Fibroblast of skin of left biceps (primary cell): ENCODE data around the gene MSANTD1.

ENCODE experiments used
- DNase-seq, 2 experiments: peaks; one replicate each; pipeline ENCODE4 v3.0.0-alpha.2; 2013; ENCODE audit warnings: low read depth in 2 of 2

The MSANTD1 gene

GRCh38 chr4:3215733-3216132 is 33.2 kb upstream of the MSANTD1 start:
- DNase-seq, result no peak

DNA sequence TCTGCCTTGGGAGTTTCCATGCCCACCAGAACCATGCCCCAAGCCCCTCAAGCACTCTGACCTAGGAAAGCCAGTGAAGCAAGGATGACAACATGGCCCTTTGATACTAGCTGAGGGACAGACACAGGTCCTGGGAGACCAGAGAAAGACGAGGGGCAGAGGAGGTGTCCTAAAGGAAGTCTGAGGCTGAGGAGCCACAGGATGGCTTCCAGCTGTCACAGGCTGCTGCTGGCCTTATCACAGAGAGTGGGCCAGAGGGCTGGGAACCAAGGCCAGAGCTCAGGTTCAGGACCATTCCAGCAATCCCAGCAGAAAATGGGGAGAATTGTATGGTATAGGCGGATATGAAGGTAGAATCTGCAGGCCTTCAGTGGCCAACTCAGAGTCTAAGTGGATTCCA is 31.7 kb upstream of the MSANTD1 start:
- DNase-seq, result no peak

DNA sequence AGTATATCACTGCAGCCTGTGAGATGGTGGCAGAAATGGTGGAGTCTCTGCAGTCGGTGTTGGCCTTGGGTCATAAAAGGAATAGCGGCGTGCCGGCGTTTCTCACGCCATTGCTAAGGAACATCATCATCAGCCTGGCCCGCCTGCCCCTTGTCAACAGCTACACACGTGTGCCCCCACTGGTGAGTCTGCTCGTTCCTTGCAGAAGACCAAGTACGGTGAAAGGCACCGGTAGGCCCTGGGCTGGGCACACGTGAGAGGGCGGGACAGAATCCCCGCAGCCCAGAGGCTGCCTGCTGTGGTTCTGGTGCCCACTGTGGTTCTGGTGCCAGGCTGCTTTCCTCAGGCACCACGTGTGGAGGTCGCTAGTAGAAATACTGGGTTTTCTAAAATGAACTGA is 31.2 kb upstream of the MSANTD1 start:
- DNase-seq, result no peak

DNA sequence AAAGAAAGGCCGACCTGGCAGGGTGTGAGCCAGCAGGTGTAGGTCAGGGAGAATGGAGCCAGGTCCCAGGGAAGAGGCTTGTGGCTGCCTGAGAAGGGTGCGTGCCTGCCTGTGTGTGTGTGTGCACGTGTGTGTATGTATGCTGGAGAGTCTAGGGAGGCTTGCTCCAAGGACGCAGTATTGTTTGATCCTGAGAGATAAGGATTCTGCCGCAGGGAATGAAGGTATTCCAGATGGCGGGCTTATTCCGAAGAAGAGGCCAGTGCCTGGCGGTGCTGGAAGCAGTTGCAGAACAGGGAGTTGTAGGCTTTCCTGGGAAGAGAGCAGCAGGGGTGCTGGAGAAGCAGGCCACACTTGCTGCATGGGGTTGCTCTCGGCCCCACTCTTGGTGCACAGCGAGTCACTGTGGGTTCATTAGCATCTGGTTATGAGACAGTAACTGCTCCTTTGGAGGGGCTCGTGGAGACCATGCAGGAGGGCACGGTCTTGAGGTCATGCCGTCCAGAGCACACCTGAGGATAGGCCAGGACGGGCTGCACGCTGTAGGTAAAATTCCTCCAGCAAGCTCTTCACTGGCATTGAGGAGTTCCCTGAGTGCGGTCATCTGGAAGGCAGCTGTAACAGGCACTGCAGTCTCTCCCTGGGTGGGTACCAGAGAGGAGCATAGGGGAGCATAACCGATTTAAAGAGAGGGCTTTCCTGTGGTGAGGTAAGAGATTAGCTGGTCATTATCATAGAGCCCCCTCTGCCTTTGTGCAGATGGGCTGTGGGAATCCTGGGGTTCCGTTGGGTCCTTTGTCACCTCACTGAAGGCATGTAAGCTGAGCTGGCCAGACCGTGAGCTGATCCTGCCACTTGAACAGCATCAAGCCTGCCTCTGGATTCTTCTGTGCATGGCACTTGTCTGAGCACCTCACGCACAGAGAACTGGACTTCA is 29.9 kb upstream of the MSANTD1 start:
- no peak for DNase-seq

- no peak for DNase-seq
These were observed 29.0 kb upstream of the MSANTD1 start for GRCh38 chr4:3219761-3220475.

GRCh38 chr4:3220476-3221183 is 28.3 kb upstream of the MSANTD1 start:
- DNase-seq, result no peak

GRCh38 chr4:3221184-3221494 is 27.8 kb upstream of the MSANTD1 start:
- DNase-seq, result no peak

DNA sequence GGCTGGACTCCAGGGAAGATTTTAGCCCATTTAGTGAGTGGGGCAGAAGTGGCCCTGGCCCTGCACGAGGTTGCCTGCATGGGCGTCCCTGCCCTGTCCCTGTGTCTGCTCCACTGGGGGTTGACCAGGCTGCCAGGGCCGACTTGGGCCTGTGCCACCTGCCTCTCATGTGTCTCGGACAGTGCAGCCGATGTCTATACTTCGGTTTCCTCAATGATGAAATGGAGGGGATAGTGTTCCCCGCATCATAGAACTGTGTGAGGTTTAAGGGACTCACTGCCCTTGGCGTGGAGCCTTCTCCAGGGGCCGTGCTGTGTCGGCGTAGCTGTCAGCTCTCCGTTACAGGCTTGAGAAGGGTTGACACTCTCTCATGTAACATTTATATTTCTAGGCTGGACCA is 27.0 kb upstream of the MSANTD1 start:
- no peak for DNase-seq

DNA sequence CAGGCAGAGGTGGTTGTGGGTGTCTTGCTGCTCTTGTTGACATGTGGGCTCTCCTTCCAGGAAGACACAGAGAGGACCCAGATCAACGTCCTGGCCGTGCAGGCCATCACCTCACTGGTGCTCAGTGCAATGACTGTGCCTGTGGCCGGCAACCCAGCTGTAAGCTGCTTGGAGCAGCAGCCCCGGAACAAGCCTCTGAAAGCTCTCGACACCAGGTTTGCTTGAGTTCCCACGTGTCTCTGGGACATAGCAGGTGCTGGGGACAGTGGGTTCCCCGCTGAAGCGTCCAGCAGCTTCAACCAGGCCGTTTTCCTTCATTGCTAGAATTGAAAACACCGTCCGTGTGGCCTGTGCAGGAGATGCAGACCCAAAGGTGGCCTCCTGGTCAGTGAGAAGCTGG is 25.6 kb upstream of the MSANTD1 start:
- DNase-seq, result no peak

DNA sequence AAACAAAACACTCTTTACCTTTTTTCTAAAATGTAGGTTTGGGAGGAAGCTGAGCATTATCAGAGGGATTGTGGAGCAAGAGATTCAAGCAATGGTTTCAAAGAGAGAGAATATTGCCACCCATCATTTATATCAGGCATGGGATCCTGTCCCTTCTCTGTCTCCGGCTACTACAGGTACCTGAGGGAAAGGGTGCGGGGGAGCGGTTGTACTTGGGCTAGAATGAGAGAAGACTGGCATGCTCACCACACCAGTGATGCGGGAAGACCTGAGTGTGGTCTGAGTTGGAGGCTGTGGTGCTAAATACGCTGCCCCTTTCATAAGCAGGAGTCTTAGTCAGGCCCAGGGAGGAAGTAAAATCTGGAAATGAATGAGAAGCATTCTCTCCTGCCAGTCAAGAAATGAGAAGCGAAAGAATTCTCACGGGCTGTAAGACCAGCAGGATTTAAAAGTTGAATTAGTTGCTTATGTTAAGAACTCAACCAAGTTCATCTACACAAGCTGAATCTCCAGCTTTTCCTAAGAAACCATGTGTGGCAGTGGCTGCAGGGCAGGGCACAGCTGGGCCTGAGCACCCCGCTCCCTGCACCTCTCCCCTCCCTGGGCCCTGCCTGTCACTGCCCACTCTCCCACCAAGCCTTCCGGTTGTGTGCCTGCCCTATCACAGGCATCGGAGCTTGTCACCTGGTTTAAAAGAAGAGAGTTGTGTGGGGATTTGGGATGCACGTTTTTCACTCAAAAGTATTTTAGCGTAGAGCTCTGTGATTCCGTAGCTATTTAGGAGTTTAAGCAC is 24.8 kb upstream of the MSANTD1 start:
- no peak for DNase-seq

DNA sequence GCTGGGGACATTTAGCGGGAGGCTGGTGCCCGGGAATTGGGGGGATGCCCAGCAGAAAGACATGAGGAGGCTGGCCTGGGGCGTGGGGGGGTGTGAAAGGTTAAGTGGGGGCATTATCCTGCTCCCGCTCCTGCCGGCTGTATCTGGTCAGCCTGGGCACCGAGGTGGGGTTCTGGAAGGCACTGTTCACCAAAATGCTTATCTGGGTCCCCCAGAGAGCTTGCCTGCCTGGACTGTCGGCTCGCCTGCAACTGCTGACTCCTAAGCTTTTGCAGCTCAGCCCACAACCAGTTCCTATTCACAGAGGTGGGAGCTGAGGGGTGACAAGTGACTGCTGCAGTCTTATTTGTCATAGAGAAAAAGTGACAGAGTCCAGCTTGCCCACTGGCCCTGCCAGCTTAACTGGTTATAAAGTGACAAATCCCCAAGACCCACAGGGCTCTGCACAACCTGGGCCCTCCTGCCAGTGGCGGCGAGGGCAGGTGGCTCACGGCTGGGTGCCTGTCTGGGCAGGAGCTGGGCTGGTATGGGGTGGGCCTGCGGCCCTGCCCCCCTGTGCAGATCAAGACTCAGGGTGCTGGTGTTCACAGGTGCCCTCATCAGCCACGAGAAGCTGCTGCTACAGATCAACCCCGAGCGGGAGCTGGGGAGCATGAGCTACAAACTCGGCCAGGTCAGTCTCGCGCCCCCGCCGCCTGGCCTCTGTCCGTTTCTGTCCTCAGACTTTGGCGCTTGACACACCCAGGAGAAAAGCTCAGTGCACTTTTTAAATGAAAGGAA is 23.7 kb upstream of the MSANTD1 start:
- DNase-seq, result no peak

DNA sequence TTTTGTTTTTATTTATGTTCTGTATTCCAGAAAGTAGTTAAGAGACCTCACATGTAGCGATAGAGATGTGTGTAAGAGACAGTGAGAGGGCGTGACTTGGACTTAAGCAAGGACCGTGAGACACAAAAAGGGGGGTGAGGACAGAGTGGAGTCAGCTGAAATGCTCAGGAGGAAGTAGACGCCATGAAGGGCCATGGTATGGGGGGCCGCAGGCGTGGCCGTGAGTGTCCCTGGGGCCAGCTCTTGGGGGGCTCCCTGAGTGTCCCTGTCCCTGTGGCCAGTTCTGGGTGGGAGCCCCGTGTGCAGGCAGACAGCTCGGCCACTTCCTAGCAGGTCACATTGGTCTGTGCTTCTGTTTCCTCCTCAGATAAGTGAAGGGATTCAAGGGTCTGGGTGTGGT is 23.0 kb upstream of the MSANTD1 start:
- no peak for DNase-seq

DNA sequence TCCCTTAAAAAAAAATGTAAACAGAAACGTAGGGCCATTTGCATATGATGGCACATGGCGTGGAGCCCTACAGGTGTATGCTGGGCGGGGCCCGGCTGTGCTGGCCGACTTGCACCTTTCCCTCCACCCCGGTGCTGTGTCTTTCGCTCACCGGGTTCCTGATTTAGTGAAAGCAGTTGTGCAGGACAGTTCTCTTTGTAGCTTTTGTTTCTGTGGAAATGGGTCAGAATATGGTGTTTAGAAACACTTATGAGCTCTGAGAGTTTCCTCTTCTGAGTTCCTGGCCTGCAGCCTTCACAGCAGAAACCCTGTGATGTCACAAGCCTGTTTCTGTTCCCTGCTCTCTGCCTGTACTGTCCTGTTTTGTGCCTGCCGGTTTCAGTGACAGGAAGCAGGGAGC is 22.5 kb upstream of the MSANTD1 start:
- DNase-seq, result no peak

DNA sequence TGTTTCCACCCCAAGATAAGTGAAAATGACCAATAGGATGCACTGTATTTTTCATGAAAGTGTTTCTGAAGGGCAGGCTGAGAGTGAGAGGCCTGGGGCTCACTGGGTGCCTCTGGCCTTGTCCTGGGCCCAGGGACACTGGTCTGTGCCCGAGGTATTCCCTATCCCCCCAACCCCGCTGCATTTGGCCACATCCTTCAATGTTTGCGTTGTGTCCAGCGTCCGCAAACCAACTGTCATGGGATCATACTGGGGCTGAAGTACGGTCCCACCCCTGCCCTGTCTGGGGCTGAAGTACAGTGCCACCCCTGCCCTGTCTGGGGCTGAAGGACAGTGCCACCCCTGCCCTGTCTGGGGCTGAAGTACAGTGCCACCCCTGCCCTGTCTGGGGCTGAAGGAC is 22.0 kb upstream of the MSANTD1 start:
- DNase-seq, result no peak

- DNase-seq, result no peak
These were observed 20.9 kb upstream of the MSANTD1 start for GRCh38 chr4:3227878-3228675.

DNA sequence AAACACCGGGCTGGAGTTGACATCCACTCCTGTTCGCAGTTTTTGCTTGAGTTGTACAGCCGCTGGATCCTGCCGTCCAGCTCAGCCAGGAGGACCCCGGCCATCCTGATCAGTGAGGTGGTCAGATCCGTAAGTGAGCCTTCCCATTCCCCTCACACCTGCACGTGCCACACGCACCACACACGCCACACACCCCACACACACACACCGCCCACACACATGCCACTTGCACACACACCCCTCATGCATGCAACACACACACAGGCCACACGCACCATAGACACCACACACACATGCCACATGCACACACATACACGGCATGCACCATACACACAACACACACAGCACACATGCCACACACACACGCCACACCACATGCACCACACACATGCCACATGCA is 20.1 kb upstream of the MSANTD1 start:
- no peak for DNase-seq

- DNase-seq, result no peak
These were observed 19.6 kb upstream of the MSANTD1 start for GRCh38 chr4:3229328-3229727.

DNA sequence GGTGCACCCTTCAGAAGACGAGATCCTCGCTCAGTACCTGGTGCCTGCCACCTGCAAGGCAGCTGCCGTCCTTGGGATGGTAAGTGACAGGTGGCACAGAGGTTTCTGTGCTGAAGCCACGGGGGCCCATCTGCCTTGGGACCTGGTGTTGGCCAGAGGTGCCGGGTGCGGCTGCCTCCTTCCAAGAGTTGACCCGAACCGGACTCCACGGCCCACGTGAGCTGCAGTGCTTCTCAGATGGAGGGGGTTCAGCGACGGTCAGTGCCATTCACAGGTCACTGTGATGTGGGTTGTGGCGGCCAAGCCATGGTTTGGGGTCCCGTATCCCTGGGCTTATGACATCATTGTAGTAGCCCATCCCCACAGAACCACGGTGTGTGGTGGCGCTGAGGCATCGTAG is 19.0 kb upstream of the MSANTD1 start:
- no peak for DNase-seq

DNA sequence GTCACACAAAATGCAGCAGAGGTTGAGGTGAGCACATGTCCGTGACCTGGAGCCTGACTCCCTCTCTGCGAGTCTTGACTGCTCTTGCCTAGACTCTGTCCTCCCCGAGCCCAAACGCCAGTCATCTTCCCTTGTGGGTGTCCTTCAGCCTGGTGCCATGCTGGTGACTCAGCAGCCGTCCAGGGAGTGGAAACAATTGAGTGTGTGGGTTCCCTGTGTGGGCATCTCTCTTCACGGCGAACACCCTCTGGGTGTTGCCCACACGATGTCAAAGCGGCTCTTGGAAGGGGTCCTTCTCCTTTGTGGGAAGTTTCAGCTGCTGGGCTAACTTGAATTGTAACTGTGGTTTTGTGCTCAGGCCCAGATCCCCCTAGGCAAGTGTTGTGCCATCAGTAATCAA is 17.5 kb upstream of the MSANTD1 start:
- DNase-seq, result no peak

GRCh38 chr4:3232001-3232400 is 17.0 kb upstream of the MSANTD1 start:
- DNase-seq, result no peak
